HepG2 (cell line): Measurements from ENCODE around the gene PRDX6. TPM values are rescaled to one million over a fixed set of nuclear protein-coding genes. Genes with fewer than 3 reads are reported as not detected.

Source experiments
- MBNL3 ChIP-seq: fragments of 250-450 bp; sonication (Bioruptor Pico); conservative IDR thresholded peaks from 2 replicates; pipeline ENCODE4 v1.8.0; 2022; ENCODE audit warnings: mild to moderate bottlenecking, inconsistent platforms
- NR3C1 ChIP-seq: sonication (generic); formaldehyde crosslinking; IDR thresholded peaks from 2 replicates; pipeline ENCODE4 v1.4.0; 2020; ENCODE audit warnings: missing genetic modification reagents
- SP140L ChIP-seq: sonication (generic); formaldehyde crosslinking; IDR thresholded peaks from 2 replicates; pipeline ENCODE4 v1.4.0; 2020; ENCODE audit warnings: missing genetic modification reagents, borderline replicate concordance
- SRSF1 ChIP-seq: fragments of 200-400 bp; formaldehyde crosslinking; optimal IDR thresholded peaks from 2 replicates; pipeline ENCODE3; 2017; ENCODE audit warnings: mild to moderate bottlenecking, low read depth, low read length, moderate library complexity
- SRSF9 ChIP-seq: fragments of 200-400 bp; formaldehyde crosslinking; IDR thresholded peaks from 2 replicates; pipeline ENCODE4 v1.6.1; 2018; ENCODE audit warnings: borderline replicate concordance, mild to moderate bottlenecking, low read depth, low read length; ENCODE audit not compliant: insufficient read depth, poor library complexity, severe bottlenecking
- SSRP1 ChIP-seq: IDR thresholded peaks from 2 replicates; pipeline ENCODE4 v1.6.1; 2016; ENCODE audit warnings: control low read depth
- ZFP37 ChIP-seq: sonication (generic); formaldehyde crosslinking; IDR thresholded peaks from 2 replicates; pipeline ENCODE4 v1.4.0; 2020; ENCODE audit warnings: missing genetic modification reagents, borderline replicate concordance
- ZNF264 ChIP-seq: sonication (generic); formaldehyde crosslinking; IDR thresholded peaks from 2 replicates; pipeline ENCODE4 v1.4.0; 2020; ENCODE audit warnings: missing genetic modification reagents
- ZNF318 ChIP-seq: sonication (generic); formaldehyde crosslinking; IDR thresholded peaks from 2 replicates; pipeline ENCODE4 v1.4.0; 2020; ENCODE audit warnings: mild to moderate bottlenecking, missing genetic modification reagents
- ZNF430 ChIP-seq: sonication (generic); formaldehyde crosslinking; IDR thresholded peaks from 2 replicates; pipeline ENCODE4 v1.9.0; 2021; ENCODE audit warnings: mild to moderate bottlenecking, missing genetic modification reagents
- ZNF44 ChIP-seq: sonication (generic); formaldehyde crosslinking; IDR thresholded peaks from 2 replicates; pipeline ENCODE4 v1.5.1; 2020; ENCODE audit warnings: mild to moderate bottlenecking, missing genetic modification reagents
- ZNF567 ChIP-seq: sonication (generic); formaldehyde crosslinking; IDR thresholded peaks from 2 replicates; pipeline ENCODE4 v1.8.1; 2023; ENCODE audit warnings: mild to moderate bottlenecking, missing genetic modification reagents, borderline replicate concordance
- polyA plus RNA-seq, 8 experiments: library from polyadenylated mRNA; depleted of rRNA in 3 of 8; stranded (reverse) in 7 of 8; unstranded in 1 of 8; fragments of >200 nt; fragmentation: Illumina TruSeq in 4 of 8; extraction: Trizol in 4 of 8; gene quantifications; 2 replicates each; pipeline versions ENCODE4 v1.2.1 to v1.2.3, GENCODE V29; 2011 to 2016; ENCODE audit warnings: low read depth in 4 of 8, missing spikeins in 1 of 8, mixed read lengths in 1 of 8; ENCODE audit not compliant: insufficient read depth in 1 of 8
- total RNA-seq, 5 experiments: library from RNA; depleted of rRNA; stranded (reverse); fragments of >200 nt; fragmentation: Illumina TruSeq; extraction: Trizol; gene quantifications; 2 replicates each; pipeline ENCODE4 v1.2.3, GENCODE V29; 2016; ENCODE audit warnings: low read depth in 1 of 5

PRDX6 gene
- total and polyA plus RNA-seq, 2 of the 13 experiments (the other 11 are each of a cell fraction or from before 2014, with no cell fraction given) = 224 to 309 TPM

GRCh38 chr1:173476665-173477285, 360 bp upstream of the PRDX6 start (continued):
- no peak for TF ChIP-seq SRSF9
- no peak for TF ChIP-seq SSRP1 (CRISPR knock-in tag)
- TF ChIP-seq MBNL3 = no peak
- no peak for TF ChIP-seq ZNF430
- no peak; the same call in 1 of the 2 replicates for TF ChIP-seq ZFP37
- TF ChIP-seq ZNF264 (CRISPR knock-in tag) = 0 out of 2 replicates have a peak, but pooled peaks have one; percentile 26
- TF ChIP-seq SP140L (CRISPR knock-in tag) = no peak
- TF ChIP-seq SRSF1 = no peak
- no peak for TF ChIP-seq ZNF44 (CRISPR knock-in tag)
- no peak for TF ChIP-seq ZNF567 (CRISPR knock-in tag)
- no peak for TF ChIP-seq NR3C1 (CRISPR knock-in tag)
- TF ChIP-seq ZNF318 = no peak
